ENCODE results near the gene TSC22D3.

- peak; percentile 10 to 24 for TF ChIP-seq POLR2A (IDR thresholded peaks at IDR 0.05)
- TF ChIP-seq CTCF (IDR thresholded peaks at IDR 0.05), result peak; percentile 41 to 80 (median 69)
- peak in 1 of 2 donors; percentile 65 for TF ChIP-seq EP300 (IDR thresholded peaks at IDR 0.05)
Observed at GRCh38 chrX:107672955-107673378, 102.6 kb downstream of the TSC22D3 start.

All from tibial nerve (tissue), 4 donors.